ENCODE results near the gene TTC6. TPM values are rescaled to one million over a fixed set of nuclear protein-coding genes. Genes with fewer than 3 reads are reported as not detected.

Gene TTC6, protein sequence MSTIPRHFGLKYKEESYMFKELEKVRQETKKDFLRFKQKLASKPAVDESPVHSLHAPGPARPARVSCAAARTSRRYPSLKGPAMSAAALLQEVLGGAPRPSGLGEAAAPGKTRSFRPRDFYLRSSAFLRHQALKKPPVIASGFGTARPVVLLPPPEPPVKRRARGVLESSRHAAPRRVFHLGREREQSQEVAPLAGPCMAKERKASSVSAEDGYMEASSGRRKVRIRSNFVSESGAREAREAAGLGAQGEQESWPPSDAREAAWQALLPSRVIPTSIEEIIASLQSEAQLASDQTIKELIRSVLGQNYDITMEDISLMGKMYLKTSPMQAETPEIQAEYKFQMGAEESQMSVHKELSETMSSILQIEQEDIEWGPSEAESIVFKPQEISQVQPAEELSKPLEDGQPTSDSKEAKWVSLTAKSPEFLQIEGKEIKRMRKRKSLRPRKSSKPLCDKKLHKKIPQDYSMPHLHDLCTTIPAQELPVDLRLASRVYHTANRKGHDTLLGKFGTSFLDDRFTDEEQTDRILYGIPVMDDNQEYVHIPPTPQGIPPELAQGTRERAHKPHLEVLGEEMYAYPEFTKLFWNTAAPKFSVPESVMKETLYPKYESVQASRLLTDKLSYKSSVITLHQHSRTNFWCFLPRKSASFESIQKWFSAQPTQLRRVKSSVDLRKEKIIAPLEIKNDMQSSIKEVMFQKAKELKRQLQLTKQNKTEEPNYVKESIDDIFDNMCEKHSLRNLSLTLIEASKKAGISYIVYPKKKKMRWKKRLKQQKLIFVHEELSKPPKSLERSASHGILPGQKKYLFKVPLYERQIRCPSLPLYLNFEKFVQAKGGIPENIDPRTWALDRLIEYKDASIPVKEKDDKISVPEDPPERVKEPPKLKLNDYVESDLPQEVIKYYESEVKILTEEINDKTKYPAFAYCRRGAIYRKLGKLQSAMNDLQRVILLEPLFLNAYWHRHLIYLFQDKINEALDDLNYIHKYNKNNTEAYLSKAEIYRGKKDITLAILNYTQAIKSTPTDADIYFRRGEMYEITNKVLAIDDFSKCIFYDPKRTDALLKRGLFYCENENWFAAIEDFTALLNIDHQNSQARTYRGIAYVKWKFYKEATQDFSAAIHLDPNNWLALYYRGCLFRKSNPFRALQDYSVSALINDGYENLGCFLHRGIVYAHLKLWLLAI (N-terminal part only)
- under 0.01 and 0.21 TPM in 2 replicates for total RNA-seq

DNA sequence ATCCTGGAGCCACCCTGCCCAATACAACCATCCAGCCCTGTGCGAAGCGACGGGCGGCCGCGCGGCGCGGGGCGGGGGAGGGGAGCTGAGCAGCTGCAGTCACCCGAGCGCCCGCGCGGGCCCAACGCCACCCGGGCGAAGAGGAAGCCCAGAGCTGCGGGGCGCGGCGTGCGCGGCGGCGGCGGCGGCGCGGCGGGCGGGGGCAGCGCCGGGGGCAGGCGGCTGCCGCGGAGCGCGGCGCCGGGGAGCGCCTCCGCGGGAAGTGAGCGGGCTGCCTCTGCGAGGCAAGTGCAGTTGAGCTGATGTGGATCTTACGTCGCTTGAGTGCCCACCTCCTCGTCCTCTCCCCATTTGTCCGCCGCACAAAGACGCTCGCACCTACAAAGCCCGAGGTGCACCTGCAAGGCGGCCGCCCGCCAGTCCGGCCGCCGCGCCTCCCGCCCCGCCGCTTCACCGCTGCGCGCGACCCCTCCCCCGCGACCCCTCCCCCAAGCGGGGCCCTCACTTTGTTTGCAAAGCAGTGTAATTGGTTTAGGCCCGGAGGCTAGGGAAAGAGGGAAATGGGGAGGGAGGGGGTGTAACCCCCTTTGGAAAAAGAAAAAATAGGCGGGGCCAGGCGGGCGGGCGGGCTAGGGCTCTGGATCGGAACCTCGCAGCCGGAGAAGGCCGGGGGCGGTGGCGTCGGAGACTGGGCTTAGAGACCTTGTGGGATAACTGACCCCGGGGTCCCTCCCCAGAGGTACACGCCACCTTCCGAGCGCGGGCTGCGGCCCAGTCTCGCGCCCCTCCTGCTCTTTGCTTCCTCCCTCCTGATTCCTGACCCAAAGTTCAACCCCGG, at the start of gene TTC6, which contains the start of gene FOXA1:
Gene TTC6 (plus strand): TSS at position 659 of the 838 bp plus-strand sequence. CDS start 26,436 bp downstream, outside the sequence.
Gene FOXA1 (minus strand): TSS at position 279 of the 838 bp plus-strand sequence. CDS start 277 bp downstream, at position 2.

Other genes starting within 250 kb of the TTC6 start
- 2.9 and 4.9 TPM in 2 replicates for gene FOXA1, start 380 bp upstream of the TTC6 start, total RNA-seq